Fibroblast of lung (primary cell): ENCODE results near the gene MATK. TPM values are rescaled to one million over a fixed set of nuclear protein-coding genes. Genes with fewer than 3 reads are reported as not detected.

Source experiments
- DNase-seq, 2 donors: peaks; one replicate each; pipeline versions ENCODE4 v3.0.0 to v3.0.0-alpha.2; 2010; ENCODE audit warnings: low read depth in 2 of 2
- H2AFZ ChIP-seq: 2 replicates; pipeline ENCODE4 v1.5.1; 2012; ENCODE audit warnings: low read length, control low read depth, inconsistent platforms
- H3K27ac ChIP-seq: 2 replicates; pipeline ENCODE4 v1.5.1; 2011; ENCODE audit warnings: low read length, control low read depth; ENCODE audit not compliant: insufficient read depth
- H3K27me3 ChIP-seq: 2 replicates; pipeline ENCODE4 v1.5.1; 2011; ENCODE audit warnings: mild to moderate bottlenecking, low read length; ENCODE audit not compliant: control insufficient read depth, insufficient read depth
- H3K36me3 ChIP-seq: 2 replicates; pipeline ENCODE4 v1.5.1; 2011; ENCODE audit warnings: low read length; ENCODE audit not compliant: control insufficient read depth, insufficient read depth
- H3K4me1 ChIP-seq: 2 replicates; pipeline ENCODE4 v1.5.1; 2011; ENCODE audit warnings: low read length; ENCODE audit not compliant: control insufficient read depth, insufficient read depth; ENCODE audit errors: extremely low read depth
- H3K4me2 ChIP-seq: 2 replicates; pipeline ENCODE4 v1.5.1; 2011; ENCODE audit warnings: low read length, control low read depth; ENCODE audit not compliant: insufficient read depth; ENCODE audit errors: extremely low read depth
- H3K4me3 ChIP-seq, 4 experiments: fragments of 200-600 bp in 1 of 4; sonication (generic) in 1 of 4; replicated peaks in 1 of 4; 2 replicates each; pipeline ENCODE4 v1.5.1; 2011 to 2016; ENCODE audit warnings: low read length in 4 of 4, low read depth in 3 of 4, mild to moderate bottlenecking in 3 of 4, control low read depth in 2 of 4, inconsistent platforms in 1 of 4, mixed read lengths in 1 of 4; ENCODE audit not compliant: insufficient read depth in 1 of 4; ENCODE audit errors: control extremely low read depth in 1 of 4
- H3K79me2 ChIP-seq: 2 replicates; pipeline ENCODE4 v1.5.1; 2012; ENCODE audit warnings: mild to moderate bottlenecking, low read length, inconsistent platforms; ENCODE audit not compliant: control insufficient read depth, insufficient read depth
- H3K9ac ChIP-seq: 2 replicates; pipeline ENCODE4 v1.5.1; 2011; ENCODE audit warnings: mild to moderate bottlenecking, low read length, control low read depth; ENCODE audit not compliant: insufficient read depth
- H3K9me3 ChIP-seq: 2 replicates; pipeline ENCODE4 v1.5.1; 2012; ENCODE audit warnings: low read depth, low read length; ENCODE audit not compliant: control insufficient read depth, insufficient read depth
- H4K20me1 ChIP-seq: 2 replicates; pipeline ENCODE4 v1.5.1; 2011; ENCODE audit warnings: low read length; ENCODE audit not compliant: control insufficient read depth, insufficient read depth; ENCODE audit errors: extremely low read depth
- EZH2 ChIP-seq: IDR thresholded peaks from 2 replicates; pipeline ENCODE4 v1.5.1; 2012; ENCODE audit warnings: low read length, control low read depth, mild to moderate bottlenecking; ENCODE audit errors: missing control alignments
- polyA plus RNA-seq, 2 donors: library from polyadenylated mRNA; depleted of rRNA in 1 of 2; stranded (reverse) in 1 of 2; unstranded in 1 of 2; fragments of >200 nt; gene quantifications; 2 replicates each; pipeline ENCODE4 v1.2.1, GENCODE V29; 2011 to 2012; ENCODE audit warnings: missing spikeins in 1 of 2
- total RNA-seq: library from RNA; depleted of rRNA; stranded (reverse); fragments of >200 nt; gene quantifications from 2 replicates; pipeline ENCODE4 v1.2.1, GENCODE V29; 2014
- TF ChIP-seq, protein P1 (sequence below), 2 donors: IDR thresholded peaks in 1 of 2; conservative IDR thresholded peaks in 1 of 2; 1 replicate in 1 of 2; 2 replicates in 1 of 2; pipeline ENCODE4 v1.5.1; 2011 to 2012; ENCODE audit warnings: low read length in 2 of 2, control low read depth in 1 of 2, inconsistent platforms in 1 of 2, low read depth in 1 of 2, mild to moderate bottlenecking in 1 of 2

The MATK gene
- total and polyA plus RNA-seq, 2 donors (not counting 1 experiment from before 2014, with no cell fraction given) = under 0.01 TPM; not detected in 1

DNA sequence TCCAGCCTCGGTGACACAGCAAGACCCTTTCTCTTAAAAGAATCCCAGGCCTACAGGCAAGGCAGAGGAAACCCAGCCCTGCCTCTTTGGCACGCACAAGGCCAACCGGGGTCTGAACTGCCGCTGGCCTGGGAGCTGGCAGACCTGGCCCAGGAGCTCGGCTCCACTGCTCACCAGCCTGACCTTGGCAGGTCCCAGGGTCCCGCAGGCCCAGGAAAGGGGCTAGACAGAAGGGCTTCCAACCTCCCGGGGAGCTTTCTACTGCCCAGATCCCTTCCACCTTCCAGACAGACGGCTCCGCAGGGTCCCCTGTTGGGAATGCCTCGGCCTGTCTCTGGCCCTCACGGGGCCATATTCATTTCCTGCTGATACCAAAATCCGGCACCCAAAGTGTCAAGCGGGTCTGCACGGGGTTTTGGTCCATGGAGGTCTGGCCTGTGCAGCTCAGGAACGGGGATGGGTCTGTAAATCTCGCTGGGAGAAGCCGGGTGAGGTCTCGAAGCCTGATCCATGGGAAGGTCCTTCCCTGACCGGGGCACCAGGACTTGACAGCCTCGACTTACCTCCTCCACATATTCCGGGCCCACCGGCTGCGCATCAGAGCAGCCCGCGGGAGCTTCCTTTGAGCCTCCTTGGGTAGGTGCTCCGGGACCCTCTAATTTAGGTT is 36.6 kb upstream of the MATK start:
- H3K4me2 ChIP-seq = no peak overlapping the region
- DNase-seq = no peak

GRCh38 chr19:3821857-3822364 is 35.7 kb upstream of the MATK start:
- Histone ChIP-seq H3K27ac (no peak overlapping the region), H4K20me1 (no peaks in the 10 kb centered on the region), H3K9ac (no peak overlapping the region), H3K9me3 (no peaks in the 10 kb centered on the region), H3K36me3 (no peaks in the 10 kb centered on the region), H3K4me2 (no peak overlapping the region), H3K79me2 (no peaks in the 10 kb centered on the region), H3K4me3 (no peak overlapping the region), H2AFZ (no peak overlapping the region), H3K27me3 (no peaks in the 10 kb centered on the region), H3K4me1 (no peaks in the 10 kb centered on the region)
- peak in 1 of 2 donors; percentile 17 for DNase-seq
- no peak for TF ChIP-seq EZH2
- TF ChIP-seq, protein P1, sequence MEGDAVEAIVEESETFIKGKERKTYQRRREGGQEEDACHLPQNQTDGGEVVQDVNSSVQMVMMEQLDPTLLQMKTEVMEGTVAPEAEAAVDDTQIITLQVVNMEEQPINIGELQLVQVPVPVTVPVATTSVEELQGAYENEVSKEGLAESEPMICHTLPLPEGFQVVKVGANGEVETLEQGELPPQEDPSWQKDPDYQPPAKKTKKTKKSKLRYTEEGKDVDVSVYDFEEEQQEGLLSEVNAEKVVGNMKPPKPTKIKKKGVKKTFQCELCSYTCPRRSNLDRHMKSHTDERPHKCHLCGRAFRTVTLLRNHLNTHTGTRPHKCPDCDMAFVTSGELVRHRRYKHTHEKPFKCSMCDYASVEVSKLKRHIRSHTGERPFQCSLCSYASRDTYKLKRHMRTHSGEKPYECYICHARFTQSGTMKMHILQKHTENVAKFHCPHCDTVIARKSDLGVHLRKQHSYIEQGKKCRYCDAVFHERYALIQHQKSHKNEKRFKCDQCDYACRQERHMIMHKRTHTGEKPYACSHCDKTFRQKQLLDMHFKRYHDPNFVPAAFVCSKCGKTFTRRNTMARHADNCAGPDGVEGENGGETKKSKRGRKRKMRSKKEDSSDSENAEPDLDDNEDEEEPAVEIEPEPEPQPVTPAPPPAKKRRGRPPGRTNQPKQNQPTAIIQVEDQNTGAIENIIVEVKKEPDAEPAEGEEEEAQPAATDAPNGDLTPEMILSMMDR (conservative IDR thresholded peaks at IDR 0.05 in 1 of 2, IDR thresholded peaks at IDR 0.05 in 1 of 2; ENCODE audit: low read depth in 1 of 2, low read length in 2 of 2) = peak; percentile 89 to 96

More for the DNA sequence above, 36.6 kb upstream of the MATK start:
- H3K4me3 ChIP-seq = no peak overlapping the region
- no peak overlapping the region for H3K27ac ChIP-seq
- no peaks in the 10 kb centered on the region for H3K36me3 ChIP-seq
- H3K79me2 ChIP-seq = no peaks in the 10 kb centered on the region
- TF ChIP-seq EZH2 = no peak
- TF ChIP-seq, protein P1 (conservative IDR thresholded peaks at IDR 0.05 in 1 of 2, IDR thresholded peaks at IDR 0.05 in 1 of 2; ENCODE audit: low read depth in 1 of 2, low read length in 2 of 2) = no peak
- H3K9me3 ChIP-seq = no peaks in the 10 kb centered on the region
- no peaks in the 10 kb centered on the region for H3K27me3 ChIP-seq
- no peaks in the 10 kb centered on the region for H3K4me1 ChIP-seq
- H2AFZ ChIP-seq = no peak overlapping the region
- no peaks in the 10 kb centered on the region for H4K20me1 ChIP-seq
- H3K9ac ChIP-seq = no peak overlapping the region

GRCh38 chr19:3821156-3821555 is 35.0 kb upstream of the MATK start:
- Histone ChIP-seq H3K4me3 (no peak overlapping the region), H3K4me2 (no peak overlapping the region), H3K27ac (no peak overlapping the region), H3K79me2 (no peaks in the 10 kb centered on the region), H2AFZ (no peak overlapping the region), H3K9ac (no peak overlapping the region), H3K36me3 (no peaks in the 10 kb centered on the region), H3K9me3 (no peaks in the 10 kb centered on the region), H4K20me1 (no peaks in the 10 kb centered on the region), H3K27me3 (no peaks in the 10 kb centered on the region), H3K4me1 (no peaks in the 10 kb centered on the region)
- TF ChIP-seq EZH2 = no peak
- TF ChIP-seq, protein P1 (conservative IDR thresholded peaks at IDR 0.05 in 1 of 2, IDR thresholded peaks at IDR 0.05 in 1 of 2; ENCODE audit: low read depth in 1 of 2, low read length in 2 of 2) = no peak
- no peak for DNase-seq
